NCI-H446 treated with DMSO at 0.1 percent for 48 hours (cell line): ENCODE data around the gene BAIAP2.

Experiments used
- DNase-seq: peaks from one replicate; lab custom pipeline; 2025; lab: John Stamatoyannopoulos, UW

Gene BAIAP2

GRCh38 chr17:81160306-81160705 is 125.4 kb downstream of the BAIAP2 start:
- DNase-seq = no peak

GRCh38 chr17:81160747-81161453 is 125.9 kb downstream of the BAIAP2 start:
- DNase-seq = no peak

GRCh38 chr17:81161536-81161935 is 126.6 kb downstream of the BAIAP2 start:
- no peak for DNase-seq

- no peak for DNase-seq
Measured at GRCh38 chr17:81161972-81162371, 127.0 kb downstream of the BAIAP2 start.

GRCh38 chr17:81162491-81162890 is 127.5 kb downstream of the BAIAP2 start:
- DNase-seq = no peak

GRCh38 chr17:81163051-81163695 is 128.2 kb downstream of the BAIAP2 start:
- no peak for DNase-seq

GRCh38 chr17:81163703-81164370 is 128.9 kb downstream of the BAIAP2 start:
- DNase-seq = no peak

GRCh38 chr17:81164371-81165245 is 129.7 kb downstream of the BAIAP2 start:
- peak; percentile 34 for DNase-seq

GRCh38 chr17:81165246-81166032 is 130.5 kb downstream of the BAIAP2 start, which contains the start of gene PVALEF:
Gene PVALEF (plus strand): TSS chr17:81165507. CDS start chr17:81181227, 15,720 bp downstream.
- no peak for DNase-seq

- no peak for DNase-seq
Measured at GRCh38 chr17:81166033-81166492, 131.1 kb downstream of the BAIAP2 start, which contains the start of gene AATK. Gene AATK (minus strand): TSS chr17:81166221. CDS start chr17:81165992, 229 bp downstream.
